Measurements from ENCODE around the gene TRIM72. TPM values are rescaled to one million over a fixed set of nuclear protein-coding genes. Genes with fewer than 3 reads are reported as not detected.

The TRIM72 gene
- total RNA-seq, 1 experiment from 2014 or later: 1.2 TPM

DNA sequence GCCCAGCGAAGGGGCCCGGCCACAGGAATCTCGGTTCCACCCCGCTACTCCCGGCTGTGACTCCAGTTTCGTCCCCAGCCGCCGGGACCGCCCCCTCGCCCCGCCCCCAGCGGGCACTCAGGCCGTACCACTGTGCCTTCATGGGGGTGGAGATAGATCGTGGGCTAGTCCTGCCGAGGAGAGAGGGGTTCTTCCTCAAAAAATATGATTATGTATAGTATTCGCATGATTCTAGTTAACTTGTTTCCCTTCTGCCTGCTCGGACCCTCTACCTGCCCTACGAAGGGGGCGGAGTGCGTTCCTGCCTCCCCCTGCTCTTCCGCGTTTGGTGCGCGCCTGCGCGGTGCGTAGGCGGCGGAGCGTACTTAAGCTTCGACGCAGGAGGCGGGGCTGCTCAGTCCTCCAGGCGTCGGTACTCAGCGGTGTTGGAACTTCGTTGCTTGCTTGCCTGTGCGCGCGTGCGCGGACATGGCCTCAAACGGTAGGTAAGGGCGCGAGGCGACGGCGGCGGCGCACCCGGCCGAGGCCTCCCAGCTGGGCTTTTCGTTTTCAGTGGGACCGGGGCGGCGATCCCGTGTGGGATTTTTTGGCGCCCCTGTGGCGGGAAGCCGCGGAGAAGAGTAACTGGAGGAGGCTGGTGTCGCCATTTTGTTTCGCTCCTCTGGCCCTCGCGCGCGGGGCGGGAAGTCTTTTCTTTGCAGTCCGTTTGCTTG is 34.0 kb upstream of the TRIM72 start, which contains the start of gene FUS:
TSS of gene FUS (plus strand) at position 393 of the 713 bp plus-strand sequence. CDS start at position 469, 76 bp downstream.
- TF ChIP-seq, protein P1, sequence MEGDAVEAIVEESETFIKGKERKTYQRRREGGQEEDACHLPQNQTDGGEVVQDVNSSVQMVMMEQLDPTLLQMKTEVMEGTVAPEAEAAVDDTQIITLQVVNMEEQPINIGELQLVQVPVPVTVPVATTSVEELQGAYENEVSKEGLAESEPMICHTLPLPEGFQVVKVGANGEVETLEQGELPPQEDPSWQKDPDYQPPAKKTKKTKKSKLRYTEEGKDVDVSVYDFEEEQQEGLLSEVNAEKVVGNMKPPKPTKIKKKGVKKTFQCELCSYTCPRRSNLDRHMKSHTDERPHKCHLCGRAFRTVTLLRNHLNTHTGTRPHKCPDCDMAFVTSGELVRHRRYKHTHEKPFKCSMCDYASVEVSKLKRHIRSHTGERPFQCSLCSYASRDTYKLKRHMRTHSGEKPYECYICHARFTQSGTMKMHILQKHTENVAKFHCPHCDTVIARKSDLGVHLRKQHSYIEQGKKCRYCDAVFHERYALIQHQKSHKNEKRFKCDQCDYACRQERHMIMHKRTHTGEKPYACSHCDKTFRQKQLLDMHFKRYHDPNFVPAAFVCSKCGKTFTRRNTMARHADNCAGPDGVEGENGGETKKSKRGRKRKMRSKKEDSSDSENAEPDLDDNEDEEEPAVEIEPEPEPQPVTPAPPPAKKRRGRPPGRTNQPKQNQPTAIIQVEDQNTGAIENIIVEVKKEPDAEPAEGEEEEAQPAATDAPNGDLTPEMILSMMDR (conservative IDR thresholded peaks at IDR 0.05): no peak
- Histone ChIP-seq H2BK20ac (ENCODE audit: low read depth, low read length, poor library complexity, severe bottlenecking) (no peak within 1 kb of the TSS), H2AFZ (ENCODE audit: low read length) (no peak within 1 kb of the TSS), H2BK5ac (ENCODE audit: insufficient read length, low read length) (peak within 1 kb of the TSS; percentile 55), H3K9me3 (ENCODE audit: control insufficient read depth, low read depth, low read length) (no peaks in the 10 kb centered on the region), H3K79me2 (ENCODE audit: insufficient read depth, low read length) (peaks cover 37% of the 10 kb centered on the region), H3K27ac (ENCODE audit: insufficient read length, low read depth, low read length) (peak within 1 kb of the TSS; percentile 36), H4K20me1 (ENCODE audit: control insufficient read depth, insufficient read depth, insufficient read length) (no peaks in the 10 kb centered on the region), H3K14ac (ENCODE audit: insufficient read depth, low read length) (peak within 1 kb of the TSS; percentile 96), H2BK15ac (ENCODE audit: low read depth, low read length) (no peak within 1 kb of the TSS), H4K91ac (ENCODE audit: insufficient read length, low read depth, low read length) (peak within 1 kb of the TSS; percentile 51), H4K5ac (ENCODE audit: insufficient read length, low read depth, low read length) (peak within 1 kb of the TSS; percentile 9), H3K23me2 (ENCODE audit: insufficient read length, low read depth, low read length, poor library complexity, severe bottlenecking) (peaks cover 9% of the 10 kb centered on the region), H4K8ac (replicated peaks; ENCODE audit: insufficient read length, low read depth, low read length) (no peak within 1 kb of the TSS), H3K4ac (ENCODE audit: low read depth, low read length) (peak within 1 kb of the TSS; percentile 3; the same call in 1 of the 2 replicates), H3K79me1 (ENCODE audit: insufficient read depth, low read depth, low read length, poor library complexity, severe bottlenecking) (peaks cover 9% of the 10 kb centered on the region), H3K4me2 (ENCODE audit: insufficient read depth, insufficient read length, low read length) (peak within 1 kb of the TSS; percentile 87), H3K9ac (ENCODE audit: extremely low read depth, insufficient read length, low read length) (peak within 1 kb of the TSS; percentile 97), H3K18ac (ENCODE audit: insufficient read length, low read depth, low read length) (peak within 1 kb of the TSS; percentile 96), H2BK12ac (ENCODE audit: insufficient read length, low read depth, low read length) (no peak within 1 kb of the TSS), H2BK120ac (ENCODE audit: low read depth, low read length, poor library complexity, severe bottlenecking) (peak within 1 kb of the TSS; percentile 84), H3K56ac (ENCODE audit: insufficient read length, low read depth, low read length) (no peak within 1 kb of the TSS), H2AK5ac (ENCODE audit: insufficient read length, low read length) (no peak within 1 kb of the TSS), H3K27me3 (ENCODE audit: insufficient read depth, low read length) (no peaks in the 10 kb centered on the region), H3K23ac (ENCODE audit: insufficient read length, low read depth, low read length) (no peak within 1 kb of the TSS), H3T11ph (ENCODE audit: low read length) (no peak within 1 kb of the TSS), H3K4me1 (ENCODE audit: insufficient read depth, low read length) (no peaks in the 10 kb centered on the region; the same call in 1 of the 2 replicates)
- WGBS (ENCODE audit: extremely low coverage, insufficient read length, low lambda C conversion rate): no CpG with 5 or more reads among the region's 69 CpGs
- peak within 1 kb of the TSS; percentile 100 for H3K27ac Mint-ChIP-seq
- H3K9me3 Mint-ChIP-seq: peaks cover 0 to 2% of the 10 kb centered on the region in 2 experiments; a peak in 2 of 5 replicates
- peak; percentile 86 for DNase-seq
- H3K4me1 Mint-ChIP-seq: peaks cover 33 to 35% of the 10 kb centered on the region in 2 experiments
- H3K36me3 Mint-ChIP-seq (ENCODE audit: insufficient read depth in 1 of 3, low read depth in 3 of 3): peaks cover 40 to 42% (median 40%) of the 10 kb centered on the region in 3 experiments
- peak within 1 kb of the TSS; percentile 97 to 99 for H3K4me3 Mint-ChIP-seq
- peaks cover 2% of the 10 kb centered on the region for H3K27me3 Mint-ChIP-seq (ENCODE audit: low read depth)
